Measurements from ENCODE around the gene LRP5.

GRCh38 chr11:68336716-68337115 is 24.3 kb downstream of the LRP5 start:
- TF ChIP-seq CTCF (conservative IDR thresholded peaks at IDR 0.05) (no peak), EZH2 (IDR thresholded peaks at IDR 0.05; ENCODE audit: low read depth) (no peak)
